Stimulated activated CD4-positive, alpha-beta T cell treated with anti-CD3 and anti-CD28 coated beads, Interleukin-1b, Interleukin-23, amount 100 ng/mL, for 1 hour (primary cell): Measurements from ENCODE around the gene PRSS8.

Experiments used
- DNase-seq, 2 donors: peaks; one replicate each; pipeline ENCODE4 v3.0.0-alpha.2; 2020; ENCODE audit warnings: low read depth in 2 of 2

The PRSS8 gene

DNA sequence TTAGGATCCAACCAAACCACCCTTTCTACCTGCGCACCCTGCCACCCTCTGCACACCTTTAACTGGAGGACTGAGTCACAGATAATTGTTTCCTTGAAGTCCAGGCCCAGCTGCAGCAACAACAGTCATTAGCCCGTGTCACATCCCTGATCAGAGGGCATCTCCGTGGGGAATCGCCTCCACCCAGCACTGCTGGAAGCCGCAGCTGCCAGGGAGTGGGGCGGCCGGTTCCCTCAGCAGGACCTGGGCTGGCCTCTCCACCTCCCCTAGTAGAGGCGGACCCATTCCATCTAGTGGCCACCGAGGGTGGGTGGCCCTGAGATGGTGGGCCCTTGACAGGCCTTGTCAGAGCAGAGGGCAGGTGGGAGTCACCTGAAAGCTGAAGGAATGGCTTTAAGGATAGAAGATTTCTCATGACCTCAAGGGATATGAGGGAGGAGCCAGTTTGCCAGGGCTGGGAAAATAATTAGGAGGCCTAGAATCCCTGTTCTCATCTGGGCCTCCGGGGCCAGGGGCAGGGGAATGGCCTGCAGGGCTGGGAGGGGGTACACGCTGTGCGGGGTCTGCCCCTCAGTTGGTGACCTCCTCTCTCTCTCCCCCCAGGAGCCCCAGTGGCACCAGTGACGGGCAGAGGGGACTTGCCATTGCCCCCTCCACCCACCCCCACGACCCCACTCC is 53.0 kb downstream of the PRSS8 start:
- no peak for DNase-seq
